Measurements from ENCODE around the gene GNB3. TPM values are rescaled to one million over a fixed set of nuclear protein-coding genes. Genes with fewer than 3 reads are reported as not detected.

The GNB3 gene
- total and polyA plus RNA-seq, 4 donors: under 0.01 to 0.12 TPM; not detected in 2

DNA sequence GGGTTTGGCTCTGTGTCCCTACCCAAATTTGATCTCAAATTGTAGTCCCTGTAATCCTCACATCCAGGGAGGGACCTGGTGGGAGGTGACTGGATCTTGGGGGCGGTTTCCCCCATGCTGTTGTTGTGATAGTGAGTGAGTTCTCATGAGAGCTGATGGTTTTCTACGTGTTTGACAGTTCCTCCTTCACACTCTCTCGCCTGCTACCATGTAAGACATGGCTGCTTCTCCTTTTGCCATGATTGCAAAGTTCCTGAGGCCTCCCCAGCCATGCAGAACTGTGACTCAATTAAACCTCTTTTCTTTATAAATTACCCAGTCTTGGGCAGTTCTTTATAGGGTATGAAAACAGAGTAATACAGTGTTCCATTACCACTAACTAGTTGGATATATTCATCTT lies 53.6 kb downstream of the GNB3 start:
- Histone ChIP-seq H3K9me3 (ENCODE audit: control insufficient read depth in 4 of 4, low read length in 3 of 4) (no peaks in the 10 kb centered on the region), H3K4me1 (ENCODE audit: control insufficient read depth in 4 of 4, insufficient read depth in 4 of 4, low read length in 3 of 4) (peaks cover 2 to 10% (median 8%) of the 10 kb centered on the region in 4 donors), H3K27ac (ENCODE audit: low read depth in 1 of 2, low read length in 2 of 2) (no peak overlapping the region), H3K36me3 (ENCODE audit: control insufficient read depth in 4 of 4, insufficient read depth in 3 of 4, low read depth in 1 of 4, low read length in 3 of 4) (no peaks in the 10 kb centered on the region), H3K9ac (ENCODE audit: low read depth in 1 of 2, low read length in 2 of 2) (no peak overlapping the region), H3K27me3 (ENCODE audit: control insufficient read depth in 4 of 4, insufficient read depth in 4 of 4, low read length in 3 of 4) (no peaks in the 10 kb centered on the region), H3K4me3 (ENCODE audit: low read depth in 1 of 3, low read length in 3 of 3) (no peak overlapping the region)
- no peak for DNase-seq (ENCODE audit: low spot score)
- 92% methylated on average over 3 of the region's 3 CpGs for WGBS
- TF ChIP-seq, protein P1, sequence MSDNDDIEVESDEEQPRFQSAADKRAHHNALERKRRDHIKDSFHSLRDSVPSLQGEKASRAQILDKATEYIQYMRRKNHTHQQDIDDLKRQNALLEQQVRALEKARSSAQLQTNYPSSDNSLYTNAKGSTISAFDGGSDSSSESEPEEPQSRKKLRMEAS (IDR thresholded peaks at IDR 0.05): no peak
- TF ChIP-seq FOXA1 (IDR thresholded peaks at IDR 0.05) (no peak), EGR1 (IDR thresholded peaks at IDR 0.05; ENCODE audit: low read depth in 2 of 2) (no peak), TAF1 (conservative IDR thresholded peaks at IDR 0.05) (no peak), HNF4A (conservative IDR thresholded peaks at IDR 0.05) (no peak), NR2F2 (IDR thresholded peaks at IDR 0.05) (no peak), HNF4G (IDR thresholded peaks at IDR 0.05) (no peak), RXRA (IDR thresholded peaks at IDR 0.05) (no peak), FOXA2 (IDR thresholded peaks at IDR 0.05) (no peak), YY1 (IDR thresholded peaks at IDR 0.05) (no peak), REST (IDR thresholded peaks at IDR 0.05) (no peak), ATF3 (IDR thresholded peaks at IDR 0.05) (no peak), SP1 (IDR thresholded peaks at IDR 0.05) (no peak)

Other genes starting within 250 kb of the GNB3 start
- gene CHD4, start 233.5 kb upstream of the GNB3 start, total RNA-seq: 100 to 1,000 TPM; 101 TPM
- 10 to 100 TPM; 53.6 to 53.8 TPM for gene CHD4, start 233.5 kb upstream of the GNB3 start, polyA plus RNA-seq
- gene LPAR5, start 205.0 kb upstream of the GNB3 start, total RNA-seq: 1 to 10 TPM in 1 of 2 donors, under 1 TPM in 1; 0.84 to 2.0 TPM
- gene LPAR5, start 205.0 kb upstream of the GNB3 start, polyA plus RNA-seq: 1 to 10 TPM in 1 of 2 donors, under 1 TPM in 1; 0.58 to 1.3 TPM
- 1 to 10 TPM in 1 of 2 donors, under 1 TPM in 1; 0.50 to 1.5 TPM for gene ACRBP, start 193.5 kb upstream of the GNB3 start, total RNA-seq
- gene ACRBP, start 193.5 kb upstream of the GNB3 start, polyA plus RNA-seq: under 1 TPM; 0.39 to 0.80 TPM
- 10 to 100 TPM; 14.9 to 15.5 TPM for gene ING4, start 177.8 kb upstream of the GNB3 start, total RNA-seq
- gene ING4, start 177.8 kb upstream of the GNB3 start, polyA plus RNA-seq: 10 to 100 TPM; 13.9 to 18.1 TPM
- 10 to 100 TPM in 1 of 2 donors, 1 to 10 TPM in 1; 8.5 to 11.5 TPM for gene ZNF384, start 151.6 kb upstream of the GNB3 start, total RNA-seq
- 10 to 100 TPM in 1 of 2 donors, 1 to 10 TPM in 1; 3.9 to 12.7 TPM for gene ZNF384, start 151.6 kb upstream of the GNB3 start, polyA plus RNA-seq
- not detected for gene PIANP, start 140.1 kb upstream of the GNB3 start, total RNA-seq
- under 1 TPM in 1 of 2 donors, not detected in 1; 0.03 TPM for gene PIANP, start 140.1 kb upstream of the GNB3 start, polyA plus RNA-seq
- 10 to 100 TPM; 26.0 to 31.3 TPM for gene COPS7A, start 116.9 kb upstream of the GNB3 start, total RNA-seq
- 10 to 100 TPM; 33.5 to 37.7 TPM for gene COPS7A, start 116.9 kb upstream of the GNB3 start, polyA plus RNA-seq
- 100 to 1,000 TPM in 1 of 2 donors, 10 to 100 TPM in 1; 59.6 to 131 TPM for gene MLF2, start 87.8 kb upstream of the GNB3 start, total RNA-seq
- 100 to 1,000 TPM; 194 to 235 TPM for gene MLF2, start 87.8 kb upstream of the GNB3 start, polyA plus RNA-seq
- gene PTMS, start 74.6 kb upstream of the GNB3 start, total RNA-seq: 100 to 1,000 TPM in 1 of 2 donors, 10 to 100 TPM in 1; 26.3 to 106 TPM
- 100 to 1,000 TPM; 103 to 261 TPM for gene PTMS, start 74.6 kb upstream of the GNB3 start, polyA plus RNA-seq
- under 1 TPM; 0.14 to 0.42 TPM for gene LAG3, start 68.4 kb upstream of the GNB3 start, total RNA-seq
- gene LAG3, start 68.4 kb upstream of the GNB3 start, polyA plus RNA-seq: 1 to 10 TPM in 1 of 2 donors, under 1 TPM in 1; 0.53 to 1.2 TPM
- gene CD4, start 51.4 kb upstream of the GNB3 start, total RNA-seq: 10 to 100 TPM; 22.5 to 44.8 TPM
- 10 to 100 TPM; 15.9 to 41.5 TPM for gene CD4, start 51.4 kb upstream of the GNB3 start, polyA plus RNA-seq
- 1 to 10 TPM in 1 of 2 donors, under 1 TPM in 1; 0.59 to 2.1 TPM for gene GPR162, start 19.1 kb upstream of the GNB3 start, total RNA-seq
- gene GPR162, start 19.1 kb upstream of the GNB3 start, polyA plus RNA-seq: 1 to 10 TPM; 1.4 to 2.4 TPM
- 1 to 10 TPM; 1.5 to 1.9 TPM for gene P3H3, start 12.5 kb upstream of the GNB3 start, total RNA-seq
- 1 to 10 TPM in 1 of 2 donors, under 1 TPM in 1; 0.42 to 1.7 TPM for gene P3H3, start 12.5 kb upstream of the GNB3 start, polyA plus RNA-seq
- gene CDCA3, start 10.4 kb downstream of the GNB3 start, total RNA-seq: 10 to 100 TPM in 1 of 2 donors, under 1 TPM in 1; 0.25 to 26.0 TPM
- 1 to 10 TPM; 1.3 to 3.9 TPM for gene CDCA3, start 10.4 kb downstream of the GNB3 start, polyA plus RNA-seq
- gene USP5, start 11.2 kb downstream of the GNB3 start, total RNA-seq: 10 to 100 TPM; 39.8 to 41.0 TPM
- gene USP5, start 11.2 kb downstream of the GNB3 start, polyA plus RNA-seq: 10 to 100 TPM; 15.2 to 31.6 TPM
- gene TPI1, start 26.6 kb downstream of the GNB3 start, total RNA-seq: 100 to 1,000 TPM; 190 to 252 TPM
- 100 to 1,000 TPM; 540 to 547 TPM for gene TPI1, start 26.6 kb downstream of the GNB3 start, polyA plus RNA-seq
- 1 to 10 TPM; 3.2 to 4.3 TPM for gene SPSB2, start 32.4 kb downstream of the GNB3 start, total RNA-seq
- gene SPSB2, start 32.4 kb downstream of the GNB3 start, polyA plus RNA-seq: 1 to 10 TPM; 3.9 to 4.6 TPM
- 1 to 10 TPM; 2.0 to 3.6 TPM for gene LRRC23, start 63.9 kb downstream of the GNB3 start, total RNA-seq
- 1 to 10 TPM in 1 of 2 donors, under 1 TPM in 1; 0.92 to 2.3 TPM for gene LRRC23, start 63.9 kb downstream of the GNB3 start, polyA plus RNA-seq
- 1 to 10 TPM; 1.1 to 3.1 TPM for gene ENO2, start 73.7 kb downstream of the GNB3 start, total RNA-seq
- gene ENO2, start 73.7 kb downstream of the GNB3 start, polyA plus RNA-seq: 1 to 10 TPM; 1.3 to 1.6 TPM
- 10 to 100 TPM in 1 of 2 donors, 1 to 10 TPM in 1; 3.6 to 10.2 TPM for gene ATN1, start 87.0 kb downstream of the GNB3 start, total RNA-seq
- 10 to 100 TPM in 1 of 2 donors, 1 to 10 TPM in 1; 5.6 to 12.6 TPM for gene ATN1, start 87.0 kb downstream of the GNB3 start, polyA plus RNA-seq
- not detected for gene RNU7-1, start 102.9 kb downstream of the GNB3 start, total RNA-seq
- not detected for gene RNU7-1, start 102.9 kb downstream of the GNB3 start, polyA plus RNA-seq
- gene C12orf57, start 103.1 kb downstream of the GNB3 start, total RNA-seq: 10 to 100 TPM; 49.2 to 53.8 TPM
- 100 to 1,000 TPM in 1 of 2 donors, 10 to 100 TPM in 1; 77.7 to 193 TPM for gene C12orf57, start 103.1 kb downstream of the GNB3 start, polyA plus RNA-seq
- gene PTPN6, start 110.4 kb downstream of the GNB3 start, total RNA-seq: 10 to 100 TPM; 19.7 to 41.0 TPM
- 10 to 100 TPM; 15.2 to 19.4 TPM for gene PTPN6, start 110.4 kb downstream of the GNB3 start, polyA plus RNA-seq
- gene PHB2, start 129.7 kb downstream of the GNB3 start, total RNA-seq: 10 to 100 TPM; 82.7 to 99.1 TPM
- gene PHB2, start 129.7 kb downstream of the GNB3 start, polyA plus RNA-seq: 100 to 1,000 TPM; 107 to 133 TPM
- gene EMG1, start 130.0 kb downstream of the GNB3 start, total RNA-seq: 10 to 100 TPM; 14.7 to 18.0 TPM
- 10 to 100 TPM; 11.5 to 28.6 TPM for gene EMG1, start 130.0 kb downstream of the GNB3 start, polyA plus RNA-seq
- 10 to 100 TPM; 57.7 to 96.5 TPM for gene LPCAT3, start 177.6 kb downstream of the GNB3 start, total RNA-seq
- 10 to 100 TPM; 41.9 to 96.3 TPM for gene LPCAT3, start 177.6 kb downstream of the GNB3 start, polyA plus RNA-seq
- gene C1S, start 219.8 kb downstream of the GNB3 start, total RNA-seq: 1,000 to 10,000 TPM in 1 of 2 donors, 100 to 1,000 TPM in 1; 267 to 2,029 TPM
- gene C1S, start 219.8 kb downstream of the GNB3 start, polyA plus RNA-seq: 1,000 to 10,000 TPM; 1,439 to 1,696 TPM